ENCODE measurements around the gene ZMYND11. TPM values are rescaled to one million over a fixed set of nuclear protein-coding genes. Genes with fewer than 3 reads are reported as not detected.

ZMYND11 gene
- total RNA-seq, 3 donors from 2014 or later (not counting 1 experiment from before 2014, with no cell fraction given): 50.6 to 63.9 (median 52.6) TPM

DNA sequence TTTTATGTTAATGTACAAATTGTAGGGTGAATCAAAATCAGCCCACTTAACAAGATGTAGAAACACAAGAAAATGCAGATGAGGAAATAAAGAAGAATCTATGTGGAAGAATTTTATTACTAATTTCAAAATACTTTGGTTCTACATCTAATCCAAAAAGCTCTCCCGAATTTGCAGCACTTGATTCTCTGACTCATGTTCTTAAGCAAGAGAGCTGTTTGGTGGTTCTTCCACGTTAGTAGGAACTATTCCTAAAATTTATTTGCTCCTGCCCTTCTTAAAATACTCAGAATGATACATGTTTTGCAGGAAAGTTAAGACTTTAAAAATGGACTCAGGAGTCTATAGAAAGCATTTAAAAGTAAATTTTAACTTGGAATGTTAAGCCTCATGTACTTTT, 91.8 kb downstream of the ZMYND11 start:
- Histone ChIP-seq H3K36me3 (ENCODE audit: control insufficient read depth, insufficient read depth, low read length) (no peaks in the 10 kb centered on the region), H3K9me3 (ENCODE audit: control insufficient read depth, insufficient read depth, low read length) (no peaks in the 10 kb centered on the region), H3K4me3 (ENCODE audit: low read length) (no peak overlapping the region), H3K27ac (ENCODE audit: low read length) (no peak overlapping the region), H3K4me1 (ENCODE audit: control insufficient read depth, insufficient read depth, low read length) (no peaks in the 10 kb centered on the region), H3K27me3 (ENCODE audit: control insufficient read depth, insufficient read depth, low read length) (no peaks in the 10 kb centered on the region)
- ATAC-seq: no peak
- no peaks in the 10 kb centered on the region for H3K27me3 Mint-ChIP-seq (ENCODE audit: low read depth in 2 of 2)
- H3K4me1 Mint-ChIP-seq: peaks cover 10 to 28% of the 10 kb centered on the region in 2 donors
- DNase-seq: no peak
- TF ChIP-seq, protein P1, sequence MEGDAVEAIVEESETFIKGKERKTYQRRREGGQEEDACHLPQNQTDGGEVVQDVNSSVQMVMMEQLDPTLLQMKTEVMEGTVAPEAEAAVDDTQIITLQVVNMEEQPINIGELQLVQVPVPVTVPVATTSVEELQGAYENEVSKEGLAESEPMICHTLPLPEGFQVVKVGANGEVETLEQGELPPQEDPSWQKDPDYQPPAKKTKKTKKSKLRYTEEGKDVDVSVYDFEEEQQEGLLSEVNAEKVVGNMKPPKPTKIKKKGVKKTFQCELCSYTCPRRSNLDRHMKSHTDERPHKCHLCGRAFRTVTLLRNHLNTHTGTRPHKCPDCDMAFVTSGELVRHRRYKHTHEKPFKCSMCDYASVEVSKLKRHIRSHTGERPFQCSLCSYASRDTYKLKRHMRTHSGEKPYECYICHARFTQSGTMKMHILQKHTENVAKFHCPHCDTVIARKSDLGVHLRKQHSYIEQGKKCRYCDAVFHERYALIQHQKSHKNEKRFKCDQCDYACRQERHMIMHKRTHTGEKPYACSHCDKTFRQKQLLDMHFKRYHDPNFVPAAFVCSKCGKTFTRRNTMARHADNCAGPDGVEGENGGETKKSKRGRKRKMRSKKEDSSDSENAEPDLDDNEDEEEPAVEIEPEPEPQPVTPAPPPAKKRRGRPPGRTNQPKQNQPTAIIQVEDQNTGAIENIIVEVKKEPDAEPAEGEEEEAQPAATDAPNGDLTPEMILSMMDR (IDR thresholded peaks at IDR 0.05): no peak
- 100% methylated on average over 2 of the region's 2 CpGs for WGBS (ENCODE audit: insufficient coverage)
- H3K4me3 Mint-ChIP-seq: no peak overlapping the region
- no peaks in the 10 kb centered on the region for H3K36me3 Mint-ChIP-seq
- H3K27ac Mint-ChIP-seq: peak overlapping the region in 1 of 2 donors; percentile 27
- H3K9me3 Mint-ChIP-seq: no peaks in the 10 kb centered on the region
- intact Hi-C loops (cut with micrococcal nuclease): no loop called here

DNA sequence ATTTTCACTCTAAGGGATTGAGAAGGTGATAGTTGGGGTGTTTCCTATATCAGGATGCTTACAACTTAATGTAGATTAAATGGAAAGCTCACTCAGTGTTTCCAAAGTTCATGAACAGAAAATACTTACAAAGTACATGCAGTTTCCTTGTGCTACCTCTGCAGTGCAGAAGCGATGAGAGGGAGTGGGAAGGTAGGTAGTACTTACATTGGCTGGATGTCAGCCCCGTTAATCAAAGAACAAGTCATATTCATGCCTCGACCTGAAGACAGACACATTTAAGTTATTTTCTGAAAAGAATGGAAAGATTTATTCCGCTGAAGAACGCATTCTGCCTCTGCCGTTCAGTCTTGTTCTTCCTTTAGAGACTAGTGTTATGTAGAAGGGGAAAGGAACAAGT, 93.1 kb downstream of the ZMYND11 start:
- H3K27ac Mint-ChIP-seq: peak overlapping the region; percentile 1 to 6
- Histone ChIP-seq H3K27me3 (ENCODE audit: control insufficient read depth, insufficient read depth, low read length) (no peaks in the 10 kb centered on the region), H3K36me3 (ENCODE audit: control insufficient read depth, insufficient read depth, low read length) (no peaks in the 10 kb centered on the region), H3K4me1 (ENCODE audit: control insufficient read depth, insufficient read depth, low read length) (no peaks in the 10 kb centered on the region), H3K4me3 (ENCODE audit: low read length) (no peak overlapping the region), H3K9me3 (ENCODE audit: control insufficient read depth, insufficient read depth, low read length) (no peaks in the 10 kb centered on the region), H3K27ac (ENCODE audit: low read length) (no peak overlapping the region)
- TF ChIP-seq, protein P1 (IDR thresholded peaks at IDR 0.05): no peak
- 86% methylated on average over 5 of the region's 6 CpGs for WGBS (ENCODE audit: insufficient coverage)
- H3K4me3 Mint-ChIP-seq: no peak overlapping the region
- DNase-seq: no peak
- ATAC-seq: no peak
- H3K9me3 Mint-ChIP-seq: no peaks in the 10 kb centered on the region
- H3K36me3 Mint-ChIP-seq: no peaks in the 10 kb centered on the region
- intact Hi-C loops (cut with micrococcal nuclease): no loop called here
- H3K27me3 Mint-ChIP-seq (ENCODE audit: low read depth in 2 of 2): no peaks in the 10 kb centered on the region
- peaks cover 17 to 25% of the 10 kb centered on the region in 2 donors for H3K4me1 Mint-ChIP-seq

DNA sequence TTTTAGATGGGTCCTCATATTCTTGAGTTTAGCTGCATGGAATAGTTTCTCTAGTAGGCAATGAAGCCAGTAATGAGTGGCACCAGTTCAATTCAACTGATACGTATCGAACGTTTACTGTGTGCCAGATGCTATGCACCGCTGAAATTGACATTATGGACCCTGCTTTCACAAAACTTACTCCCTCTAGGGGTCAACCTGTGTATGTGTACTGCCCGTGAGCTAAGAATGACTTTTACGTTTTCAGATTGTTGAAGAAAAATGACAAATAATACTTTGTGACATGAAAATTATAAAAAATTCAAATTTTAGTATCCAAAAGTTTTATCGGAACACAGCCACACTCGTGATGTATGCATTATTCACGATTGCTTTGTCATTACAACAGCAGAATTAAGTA, 95.5 kb downstream of the ZMYND11 start:
- no peak overlapping the region for H3K4me3 Mint-ChIP-seq
- Histone ChIP-seq H3K9me3 (ENCODE audit: control insufficient read depth, insufficient read depth, low read length) (no peaks in the 10 kb centered on the region), H3K27ac (ENCODE audit: low read length) (no peak overlapping the region), H3K4me1 (ENCODE audit: control insufficient read depth, insufficient read depth, low read length) (no peaks in the 10 kb centered on the region), H3K4me3 (ENCODE audit: low read length) (no peak overlapping the region), H3K27me3 (ENCODE audit: control insufficient read depth, insufficient read depth, low read length) (no peaks in the 10 kb centered on the region), H3K36me3 (ENCODE audit: control insufficient read depth, insufficient read depth, low read length) (no peaks in the 10 kb centered on the region)
- ATAC-seq (no peak), DNase-seq (peak in 1 of 2 donors; percentile 15)
- H3K4me1 Mint-ChIP-seq: peaks cover 30 to 31% of the 10 kb centered on the region in 2 donors
- no peaks in the 10 kb centered on the region for H3K27me3 Mint-ChIP-seq (ENCODE audit: low read depth in 2 of 2)
- H3K36me3 Mint-ChIP-seq: no peaks in the 10 kb centered on the region
- no peak overlapping the region for H3K27ac Mint-ChIP-seq
- intact Hi-C loops (cut with micrococcal nuclease): no loop called here
- TF ChIP-seq, protein P1 (IDR thresholded peaks at IDR 0.05): no peak
- 95% methylated on average over 9 of the region's 9 CpGs for WGBS (ENCODE audit: insufficient coverage)
- no peaks in the 10 kb centered on the region for H3K9me3 Mint-ChIP-seq

DNA sequence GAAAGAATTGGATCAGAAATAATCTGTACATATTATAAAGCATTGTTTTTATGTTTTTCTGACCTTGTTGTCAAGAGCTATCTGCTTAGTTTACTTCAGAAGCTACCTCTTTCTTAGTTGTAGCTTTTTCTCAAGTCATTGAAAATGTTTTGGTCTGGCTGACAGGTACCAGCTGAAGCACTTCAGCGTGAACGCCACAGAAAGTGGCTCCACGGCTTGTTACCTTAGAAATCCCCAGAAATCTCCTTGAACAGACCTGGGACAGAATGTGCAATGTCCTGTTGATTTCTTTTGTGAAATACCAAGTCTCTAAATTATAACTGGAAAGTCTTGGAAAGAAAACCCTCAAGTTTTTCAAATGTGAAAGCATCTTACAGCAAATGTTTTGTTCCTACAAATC, 96.8 kb downstream of the ZMYND11 start:
- H3K36me3 ChIP-seq (ENCODE audit: control insufficient read depth, insufficient read depth, low read length): no peaks in the 10 kb centered on the region
- ATAC-seq (no peak), DNase-seq (no peak)
- no peaks in the 10 kb centered on the region for H3K27me3 ChIP-seq (ENCODE audit: control insufficient read depth, insufficient read depth, low read length)
- intact Hi-C loops (cut with micrococcal nuclease): no loop called here
- no peaks in the 10 kb centered on the region for H3K9me3 ChIP-seq (ENCODE audit: control insufficient read depth, insufficient read depth, low read length)
- Mint-ChIP-seq H3K27me3 (ENCODE audit: low read depth in 2 of 2) (no peaks in the 10 kb centered on the region), H3K36me3 (no peaks in the 10 kb centered on the region), H3K4me3 (no peak overlapping the region), H3K4me1 (peaks cover 34 to 35% of the 10 kb centered on the region in 2 donors), H3K27ac (no peak overlapping the region), H3K9me3 (no peaks in the 10 kb centered on the region)
- no peak overlapping the region for H3K4me3 ChIP-seq (ENCODE audit: low read length)
- 98% methylated on average over 3 of the region's 3 CpGs for WGBS (ENCODE audit: insufficient coverage)
- H3K27ac ChIP-seq (ENCODE audit: low read length): no peak overlapping the region
- no peaks in the 10 kb centered on the region for H3K4me1 ChIP-seq (ENCODE audit: control insufficient read depth, insufficient read depth, low read length)
- TF ChIP-seq, protein P1 (IDR thresholded peaks at IDR 0.05): no peak
